HG03025 (cell line): ENCODE data around the gene TNS1.
"Not testable (repeated sequence)": the region's sequence is repeated elsewhere in the genome, so short reads cannot be mapped to it uniquely, and the experiment has no call there.

Experiments
- ATAC-seq: cut with Tn5 transposase; IDR thresholded peaks from one replicate; pipeline ENCODE4 v1.9.1; 2021; ENCODE audit warnings: mild to moderate bottlenecking, moderate library complexity; ENCODE audit not compliant: unreplicated experiment, low FRiP score

TNS1 gene

DNA sequence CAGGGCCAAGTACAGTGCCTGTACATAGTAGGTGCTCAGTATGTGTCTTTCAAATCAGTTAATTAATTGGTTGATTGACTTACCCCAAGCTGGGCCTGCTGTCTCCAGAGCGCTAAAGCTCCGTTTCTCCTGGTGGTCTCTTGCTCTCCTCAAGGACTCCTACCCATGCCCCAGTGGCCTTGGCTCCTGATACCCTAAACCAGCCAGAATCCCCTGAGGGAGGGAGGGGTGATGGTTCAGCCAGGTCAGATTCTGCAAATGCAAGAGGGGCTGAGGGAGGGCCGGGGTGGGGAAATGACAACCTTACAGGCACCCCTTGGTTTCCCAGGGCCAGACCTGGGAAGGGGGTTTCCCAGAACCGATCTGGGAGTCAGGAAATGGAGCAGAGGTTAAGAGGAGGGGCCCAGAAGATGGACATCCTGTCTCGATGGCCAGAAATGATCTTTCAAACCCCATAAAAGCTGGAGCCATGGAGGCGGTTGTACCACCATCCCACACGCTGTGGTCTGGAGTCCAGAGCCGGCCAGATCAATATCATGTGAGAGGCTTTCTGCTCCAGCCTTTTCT is 209.1 kb downstream of the TNS1 start:
- no peak for ATAC-seq

DNA sequence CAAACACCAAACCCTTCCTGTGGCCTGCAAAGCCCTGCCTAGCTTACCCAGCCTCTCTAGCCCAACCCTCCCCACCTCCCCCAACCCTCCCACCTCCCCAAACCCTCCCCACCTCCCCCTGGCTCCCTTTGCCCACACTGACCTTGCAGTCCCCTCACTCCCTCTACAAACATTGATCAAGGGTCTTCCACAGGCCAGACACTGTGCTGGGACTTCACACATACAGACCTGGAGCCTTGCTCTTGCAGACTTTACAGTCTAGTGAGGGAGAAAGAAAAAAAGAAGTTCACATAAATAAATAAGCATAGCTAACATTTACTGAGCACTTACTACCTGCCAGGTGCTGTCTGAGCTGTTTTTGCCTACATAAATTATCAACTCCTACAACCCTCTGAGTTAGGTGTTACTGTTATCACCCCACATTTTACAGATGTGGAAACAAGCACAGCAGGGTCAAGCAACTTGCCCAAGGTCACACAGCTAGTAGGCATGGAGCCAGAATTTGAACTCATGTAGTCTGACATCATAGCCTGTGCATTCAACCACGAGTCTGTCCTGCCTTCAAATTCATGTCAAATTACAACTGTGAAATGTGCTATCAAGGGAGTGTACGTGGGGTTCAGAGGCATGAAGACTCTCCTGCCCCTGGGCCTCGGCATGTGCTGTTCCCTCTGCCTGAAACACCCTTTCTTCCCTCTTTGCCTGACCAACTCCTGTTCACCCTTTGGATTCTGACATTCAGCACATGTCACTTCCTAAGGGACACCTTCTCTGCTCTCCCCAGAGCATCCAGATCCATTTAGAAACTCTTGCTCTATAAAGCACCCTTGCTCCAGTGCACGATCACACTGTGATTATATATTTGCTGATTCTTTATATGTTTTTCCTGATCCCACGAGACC is 209.9 kb downstream of the TNS1 start:
- ATAC-seq, result no peak

DNA sequence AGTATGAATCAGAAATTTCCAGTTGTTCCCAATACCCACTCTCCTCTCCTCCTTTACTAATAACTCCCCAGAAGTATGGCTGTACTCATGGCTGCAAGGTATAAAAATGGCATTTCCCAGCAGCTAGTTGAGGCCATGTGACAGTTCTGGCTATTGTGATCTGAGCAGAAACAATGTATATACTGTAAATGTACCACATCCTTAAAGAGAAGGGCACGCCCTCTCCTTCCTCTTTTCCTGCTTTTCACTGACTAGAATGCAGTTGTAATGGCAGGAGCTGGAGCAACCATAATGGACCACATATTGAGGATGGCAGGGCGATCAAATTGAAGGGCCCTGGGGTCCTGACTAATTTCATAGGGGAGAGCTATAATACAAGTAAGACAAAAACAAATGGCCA is 211.2 kb downstream of the TNS1 start:
- ATAC-seq, result no peak

DNA sequence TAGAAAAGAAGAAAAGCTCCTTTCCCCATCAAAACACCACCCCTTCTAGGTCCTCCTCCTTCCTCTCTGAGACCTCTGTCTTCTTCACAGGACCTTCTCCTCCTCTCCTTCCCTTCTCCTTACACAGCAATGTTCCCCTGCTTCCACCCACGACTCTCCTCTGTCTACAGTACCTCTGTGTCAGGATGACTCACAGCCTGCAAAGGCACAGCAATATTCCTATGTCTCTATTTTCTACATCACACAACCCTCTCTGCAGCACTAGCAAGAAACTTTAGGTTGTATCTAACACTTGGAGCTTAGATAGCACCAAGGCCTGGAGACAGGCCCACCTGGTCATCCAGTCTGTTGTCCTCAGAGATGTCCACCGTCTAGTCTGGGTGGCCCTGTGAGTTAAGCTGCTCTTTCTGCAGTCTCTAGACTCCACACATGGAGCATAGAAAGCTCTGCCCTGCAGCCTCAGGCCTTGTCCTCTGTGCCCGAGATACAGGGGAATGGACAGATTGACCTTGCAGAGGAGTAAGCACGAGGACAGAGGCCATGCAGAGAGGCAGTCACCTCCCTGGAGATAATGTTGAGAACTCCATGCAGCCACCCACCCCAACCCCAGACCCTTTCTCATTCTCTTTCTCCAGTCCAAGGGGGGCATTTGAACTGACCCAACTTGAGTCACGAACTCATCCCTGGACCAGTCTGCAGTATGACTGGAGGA is 212.0 kb downstream of the TNS1 start:
- ATAC-seq, result no peak

DNA sequence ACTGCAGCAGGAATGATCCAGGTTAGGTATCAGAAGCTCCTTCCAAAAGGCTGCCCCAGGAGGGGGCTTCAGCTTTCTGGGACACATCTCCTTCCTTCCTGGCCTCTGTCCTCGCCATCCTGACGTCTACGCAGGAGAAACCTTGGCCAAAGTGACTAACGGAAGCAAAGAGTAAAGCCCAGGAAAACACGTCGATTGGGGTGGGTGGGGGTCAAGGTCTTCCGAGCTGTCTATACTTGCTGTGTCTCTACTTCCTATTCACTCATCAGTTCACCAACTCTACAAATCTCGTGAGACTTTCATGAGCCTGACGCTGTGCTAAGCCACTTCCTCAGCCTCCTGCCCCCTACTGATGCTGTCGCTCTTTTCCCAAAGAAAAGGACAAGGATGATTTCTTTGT is 212.6 kb downstream of the TNS1 start:
- no peak for ATAC-seq

DNA sequence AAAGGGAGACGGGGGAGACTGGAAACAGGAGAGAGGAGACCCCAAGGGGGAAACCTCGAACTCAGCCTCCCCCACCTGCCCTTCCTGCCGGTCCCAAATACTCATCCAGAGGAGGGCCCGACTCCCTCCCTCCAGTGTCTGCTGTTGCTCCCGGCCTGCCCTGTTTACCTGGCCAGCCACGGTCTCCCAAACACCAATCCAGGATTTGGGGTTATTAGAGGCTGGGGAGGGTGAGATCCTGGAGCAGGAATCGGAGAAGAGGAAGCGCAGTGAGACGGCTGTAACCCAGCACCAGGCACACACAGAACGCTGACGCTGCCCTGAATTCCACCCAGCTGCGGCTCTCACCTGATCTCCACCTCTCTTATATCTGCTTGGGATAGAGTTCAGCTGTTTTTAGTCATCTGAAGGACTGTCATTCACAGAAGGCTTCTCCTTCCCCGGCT is 213.0 kb downstream of the TNS1 start:
- ATAC-seq, result no peak

DNA sequence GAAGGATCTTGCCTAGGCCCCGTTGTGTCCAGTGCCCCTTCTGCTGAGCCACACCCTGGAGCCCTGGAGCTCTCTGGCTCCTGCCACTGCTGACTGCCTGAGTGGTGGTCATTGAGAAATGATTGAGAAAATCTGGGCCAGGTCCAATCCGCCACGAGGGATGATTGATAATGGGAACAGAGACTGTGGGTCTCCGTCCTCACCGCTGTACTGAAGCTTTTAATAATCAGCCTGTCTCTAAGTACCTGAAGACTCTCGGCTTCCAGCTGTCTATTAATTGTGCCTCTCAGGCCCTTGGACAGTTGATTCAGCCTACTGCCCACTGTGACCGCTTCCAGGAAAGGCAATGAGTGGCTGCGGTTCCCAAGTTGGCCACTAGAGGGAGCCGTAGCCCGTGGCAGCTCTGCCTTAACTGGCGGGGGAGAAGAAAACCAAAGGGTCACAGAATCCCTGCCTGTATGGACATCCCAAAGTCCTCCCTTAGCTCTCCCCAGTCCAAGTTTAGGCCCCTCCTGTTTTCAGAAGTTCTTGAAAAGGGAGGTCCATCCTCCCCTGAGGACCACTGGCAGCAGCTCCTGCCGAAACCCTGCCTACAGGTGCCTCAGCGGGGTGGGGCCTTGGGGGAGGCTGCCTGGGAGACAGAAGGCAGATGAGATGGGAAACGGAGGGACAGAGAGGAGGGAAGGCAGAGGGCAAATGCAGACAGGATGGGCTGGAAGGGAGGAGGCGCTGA is 213.6 kb downstream of the TNS1 start:
- no peak for ATAC-seq

DNA sequence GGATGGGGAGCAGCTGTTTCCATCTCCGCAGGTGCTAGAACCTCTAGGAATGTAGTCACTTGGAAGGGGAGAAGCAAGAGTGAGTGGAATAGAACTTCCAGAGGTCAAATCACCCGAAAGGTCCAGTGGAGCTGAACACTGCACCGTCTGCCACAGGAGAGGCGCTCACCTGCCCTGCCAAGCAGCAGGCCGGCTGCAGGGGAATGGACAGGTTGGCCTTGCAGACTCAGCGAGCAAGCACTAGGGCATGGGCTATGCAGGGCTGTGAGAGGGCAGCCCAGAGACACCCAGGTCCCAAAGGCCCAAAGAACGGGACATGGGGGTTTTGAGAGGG is 214.2 kb downstream of the TNS1 start:
- ATAC-seq, result no peak

DNA sequence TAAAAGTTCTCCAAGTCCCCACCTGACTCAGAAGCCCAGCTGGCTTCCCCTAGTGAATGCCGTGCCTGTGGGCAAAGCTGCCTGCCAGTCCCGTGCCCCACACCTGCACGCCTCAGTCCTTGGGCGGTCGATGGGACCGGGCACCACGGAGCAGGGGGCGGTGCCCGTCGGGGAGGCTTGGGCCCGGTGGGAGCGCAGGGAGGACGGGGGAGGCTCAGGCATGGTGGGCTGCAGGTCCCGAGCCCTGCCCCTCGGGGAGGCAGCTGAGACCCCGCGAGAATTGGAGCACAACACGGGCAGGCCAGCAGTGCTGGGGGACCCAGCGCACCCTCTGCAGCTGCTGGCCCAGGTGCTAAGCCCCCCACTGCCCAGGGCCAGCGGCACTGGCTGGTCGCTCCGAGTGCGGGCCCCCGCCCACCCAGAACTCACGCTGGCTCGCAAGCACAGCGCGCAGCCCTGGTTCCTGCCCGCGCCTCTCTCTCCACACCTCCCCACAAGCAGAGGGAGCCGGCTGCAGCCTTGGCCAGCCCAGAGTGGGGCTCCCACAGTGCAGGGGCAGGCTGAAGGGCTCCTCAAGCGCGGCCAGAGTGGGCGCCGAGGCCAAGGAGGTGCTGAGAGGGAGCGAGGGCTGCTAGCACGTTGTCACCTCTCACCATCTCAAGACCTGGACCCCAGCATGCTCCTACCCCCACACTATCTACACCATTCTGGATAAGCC is 215.5 kb downstream of the TNS1 start:
- ATAC-seq, result no peak

DNA sequence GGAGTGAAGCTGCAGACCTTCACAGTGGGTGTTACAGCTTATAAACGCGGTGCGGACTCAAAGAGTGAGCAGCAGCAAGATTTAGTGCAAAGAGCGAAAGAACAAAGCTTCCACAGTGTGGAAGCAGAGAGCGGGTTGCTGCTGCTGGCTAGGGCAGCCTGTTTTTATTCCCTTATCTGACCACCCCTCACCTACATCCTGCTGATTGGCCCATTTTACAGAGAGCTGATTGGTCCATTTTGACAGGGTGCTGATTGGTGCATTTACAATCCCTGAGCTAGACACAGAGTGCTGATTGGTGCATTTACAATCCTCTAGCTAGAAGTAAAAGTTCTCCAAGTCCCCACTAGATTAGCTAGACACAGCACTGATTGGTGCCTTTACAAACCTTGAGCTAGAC is 216.2 kb downstream of the TNS1 start:
- not testable (repeated sequence) for ATAC-seq

DNA sequence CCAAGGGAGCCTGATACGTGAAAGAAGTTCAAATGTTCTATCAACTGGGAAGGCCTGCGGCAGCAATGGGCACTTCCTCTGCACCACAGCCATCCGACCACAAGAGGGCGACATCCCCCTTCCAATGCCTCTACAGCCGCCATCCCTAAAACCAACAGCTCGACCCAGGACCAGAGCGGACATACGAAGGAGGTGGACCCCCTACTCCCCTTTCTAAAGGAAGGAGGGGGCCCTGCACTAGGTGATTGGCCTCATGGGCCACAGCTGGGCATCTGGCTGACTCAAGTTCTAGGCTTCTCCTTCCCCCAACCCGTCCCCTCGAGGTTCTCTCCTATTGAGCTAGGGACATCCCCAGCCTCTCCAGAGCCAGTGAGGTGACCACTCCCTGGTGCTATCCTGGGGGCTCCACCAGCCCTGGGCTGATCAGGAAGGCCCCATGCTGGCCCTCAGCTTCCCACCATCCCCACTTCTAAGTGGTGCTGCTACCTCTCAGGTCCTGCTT is 217.2 kb downstream of the TNS1 start:
- ATAC-seq, result peak; percentile 83

DNA sequence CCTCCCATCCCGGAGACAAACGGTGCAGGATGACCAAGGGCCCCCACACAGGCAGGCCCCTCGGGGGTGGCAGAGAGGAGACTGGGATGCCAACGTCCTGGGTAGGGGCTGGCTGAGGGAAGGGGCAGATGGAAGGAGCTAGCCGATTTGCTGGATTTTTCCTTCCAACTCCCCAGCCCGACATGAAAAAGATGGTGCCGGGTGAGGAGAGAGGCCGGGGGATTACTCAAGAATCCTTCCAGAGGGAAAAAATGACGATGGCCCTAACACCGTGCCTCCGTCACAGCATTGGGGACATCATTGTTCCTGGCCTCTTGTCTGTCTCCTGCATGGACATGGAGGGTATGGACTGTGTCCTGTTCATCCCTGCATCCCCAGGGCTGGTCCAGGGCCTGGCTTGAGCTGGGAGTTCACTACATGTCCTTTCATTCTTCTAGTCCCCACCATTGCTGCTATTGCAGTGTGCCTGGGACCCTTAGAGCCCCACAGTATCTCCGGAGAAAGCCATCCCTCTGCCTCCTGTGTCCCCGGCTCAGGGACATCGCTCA is 217.7 kb downstream of the TNS1 start:
- ATAC-seq, result no peak

DNA sequence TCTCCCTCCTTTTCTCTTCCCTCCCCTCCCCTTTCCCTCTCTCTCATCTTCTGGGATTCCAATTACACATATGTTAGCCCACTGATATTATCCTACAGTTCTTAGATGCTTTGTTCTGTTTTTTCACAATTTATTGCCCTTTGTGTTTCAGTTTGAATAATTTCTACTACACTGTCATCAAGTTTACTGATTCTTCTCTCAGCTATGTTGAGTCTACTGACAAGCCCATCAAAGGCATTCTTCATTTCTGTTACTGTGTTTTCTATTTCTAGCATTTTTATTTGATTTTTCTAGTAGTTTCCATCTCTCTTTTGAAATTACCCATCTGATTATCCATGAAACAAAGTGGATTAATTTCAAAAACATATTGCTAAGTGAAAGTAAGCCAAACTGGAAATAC is 219.6 kb downstream of the TNS1 start:
- ATAC-seq, result no peak

DNA sequence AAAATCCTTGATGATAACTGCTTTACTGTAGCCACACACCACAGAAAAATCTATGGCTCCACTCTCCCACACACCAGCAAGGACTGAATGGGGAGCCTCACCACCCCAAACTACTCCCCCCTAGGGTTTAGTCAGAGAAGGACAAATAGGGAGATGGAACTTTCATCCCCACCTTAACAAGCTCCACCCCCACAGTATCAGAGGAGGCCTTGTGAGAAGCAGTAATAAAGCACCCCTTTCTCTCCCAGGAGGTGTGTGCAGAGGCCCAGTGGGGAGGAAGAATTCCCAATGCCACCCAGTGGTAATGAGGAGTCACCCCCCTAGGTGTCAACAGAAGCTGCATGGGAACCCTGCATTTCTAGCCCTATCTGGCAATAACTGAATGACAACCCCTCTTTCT is 224.9 kb downstream of the TNS1 start:
- ATAC-seq, result no peak

DNA sequence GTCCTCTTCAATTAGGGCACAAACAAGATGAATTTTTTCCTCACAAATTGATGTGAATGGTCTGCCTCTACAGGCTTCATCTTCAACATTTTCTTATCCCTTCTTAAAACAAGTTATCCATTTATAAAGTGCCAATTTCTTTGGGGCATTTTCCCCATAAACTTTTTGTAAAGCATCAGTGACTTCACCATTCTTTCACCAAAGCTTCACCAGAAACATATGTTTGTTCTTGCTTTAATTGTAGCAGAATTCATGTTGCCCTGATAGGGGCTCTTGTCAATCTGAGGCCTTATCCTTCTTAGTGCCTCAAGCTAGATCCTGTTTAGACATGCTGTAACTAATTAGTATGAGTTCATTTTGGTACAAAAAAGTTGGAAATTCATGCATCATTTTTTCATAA is 226.2 kb downstream of the TNS1 start:
- no peak for ATAC-seq

DNA sequence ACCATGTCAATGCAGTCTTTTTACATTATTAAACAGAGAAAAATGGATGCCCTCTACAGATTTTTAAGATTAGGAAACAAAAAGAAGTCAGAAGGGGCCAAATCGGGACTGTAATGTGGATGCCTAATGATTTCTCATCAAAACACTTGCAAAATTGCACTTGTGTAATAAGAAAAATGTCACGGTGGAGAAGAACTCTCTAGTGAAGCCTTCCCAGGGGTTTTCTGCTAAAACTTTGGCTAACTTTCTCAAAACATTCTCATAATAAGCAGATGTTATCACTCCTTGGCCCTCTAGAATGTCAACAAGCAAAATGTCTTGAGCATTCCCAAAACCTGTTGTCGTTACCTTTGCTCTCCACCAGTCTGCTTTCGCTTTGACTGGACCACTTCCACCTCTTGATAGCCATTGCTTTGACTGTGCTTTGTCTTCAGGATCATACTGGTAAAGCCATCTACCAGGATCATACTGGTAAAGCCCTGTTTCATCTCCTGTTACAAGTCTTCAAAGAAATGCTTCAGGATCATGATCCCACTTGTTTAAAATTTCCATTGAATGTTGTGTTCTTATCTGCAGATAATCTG is 226.8 kb downstream of the TNS1 start:
- no peak for ATAC-seq

DNA sequence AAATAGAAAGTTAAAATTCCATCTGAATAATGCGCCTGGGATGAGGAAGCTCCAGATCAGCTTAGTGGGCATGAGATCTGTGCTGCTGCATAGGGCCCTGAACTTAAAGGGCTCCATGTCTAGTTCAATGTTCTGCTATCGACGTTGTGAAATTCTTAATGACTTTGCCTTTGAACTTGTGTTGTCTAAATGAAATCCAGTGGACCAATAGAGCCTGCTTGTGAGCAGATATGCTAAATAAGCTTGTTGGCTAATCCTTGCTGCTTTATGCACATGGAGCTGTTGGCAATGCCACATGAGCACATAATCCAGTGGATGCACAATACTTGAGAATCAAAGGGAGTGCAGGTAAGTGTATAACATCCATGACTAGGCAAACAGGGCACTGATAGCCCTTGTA is 228.6 kb downstream of the TNS1 start:
- ATAC-seq, result no peak

DNA sequence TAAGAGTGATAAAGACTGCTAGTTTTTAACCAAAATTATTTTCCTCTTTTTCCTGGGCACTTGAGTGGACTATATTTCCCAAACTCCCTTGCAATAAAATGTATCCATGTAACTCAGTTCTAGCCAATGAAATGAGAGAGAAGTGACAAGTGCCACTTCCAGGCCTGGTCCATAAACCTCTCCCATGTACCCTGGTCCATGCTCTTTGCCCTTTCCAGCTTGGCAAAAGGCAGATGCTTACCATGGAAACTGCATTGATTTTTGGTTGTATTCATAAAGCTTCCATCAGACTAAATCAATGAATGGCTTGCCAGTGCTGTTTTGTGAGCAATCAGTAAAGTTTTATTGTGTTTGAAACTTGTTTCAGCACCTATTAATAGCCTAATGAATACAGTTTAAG is 229.3 kb downstream of the TNS1 start:
- ATAC-seq, result no peak

DNA sequence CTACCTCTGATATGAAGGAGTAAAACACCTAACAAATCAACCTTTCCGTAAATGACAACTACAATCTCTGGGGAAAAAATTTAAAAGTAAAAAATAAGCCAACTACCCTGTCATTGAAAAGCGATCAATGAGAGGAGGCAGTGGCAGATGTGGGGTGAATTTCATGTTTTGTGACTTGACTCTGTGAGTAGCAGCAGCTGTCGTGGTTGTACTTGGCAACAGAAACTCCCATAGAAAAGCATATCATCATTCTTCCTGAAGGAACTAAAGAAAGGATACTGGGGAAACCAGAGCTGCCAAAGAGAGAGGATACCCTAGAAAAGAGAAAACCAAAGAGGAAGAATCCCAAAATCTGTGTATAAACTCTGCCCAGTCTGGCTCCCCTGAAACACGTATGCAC is 236.4 kb downstream of the TNS1 start:
- no peak for ATAC-seq
